HEK293 (cell line): ENCODE results near the gene TM4SF5.

Experiments
- CTCF ChIA-PET: fragments of 350-600 bp; formaldehyde crosslinking; extraction: SDS; loops from one replicate; lab custom pipeline; 2021; ENCODE audit warnings: antibody characterized with exemption; lab: Yijun Ruan, JAX
- POLR2A ChIA-PET: fragments of 300-600 bp; formaldehyde crosslinking; extraction: SDS; loops from one replicate; lab custom pipeline; 2020; ENCODE audit warnings: antibody characterized with exemption, inconsistent platforms; lab: Yijun Ruan, JAX
- H3K27ac ChIP-seq: fragments of 200-500 bp; sonication (Bioruptor generic); 2 replicates; pipeline ENCODE4 v1.5.1; 2014; ENCODE audit warnings: low read depth, low read length, control low read depth, inconsistent platforms; ENCODE audit errors: extremely low read depth
- H3K36me3 ChIP-seq, 2 experiments: fragments of 200-500 bp in 1 of 2; sonication (Bioruptor generic) in 1 of 2; 1 replicate in 1 of 2; 2 replicates in 1 of 2; pipeline ENCODE4 v1.5.1; 2014 to 2017; ENCODE audit warnings: inconsistent platforms in 2 of 2, low read length in 2 of 2; ENCODE audit not compliant: control insufficient read depth in 2 of 2, insufficient read depth in 1 of 2
- H3K4me1 ChIP-seq: fragments of 200-500 bp; sonication (Bioruptor generic); 2 replicates; pipeline ENCODE4 v1.5.1; 2014; ENCODE audit warnings: mild to moderate bottlenecking, low read length, inconsistent platforms; ENCODE audit not compliant: control insufficient read depth, insufficient read depth
- H3K4me3 ChIP-seq: 2 replicates; pipeline ENCODE4 v1.5.1; 2011; ENCODE audit warnings: low read depth, mild to moderate bottlenecking, control low read depth, low read length, moderate library complexity
- H3K9me3 ChIP-seq: fragments of 200-500 bp; sonication (Bioruptor generic); 2 replicates; pipeline ENCODE4 v1.5.1; 2014; ENCODE audit warnings: low read depth, low read length, inconsistent platforms; ENCODE audit not compliant: control insufficient read depth, insufficient read depth
- HIC1 ChIP-seq: fragments of 450-650 bp; formaldehyde crosslinking; IDR thresholded peaks from 2 replicates; pipeline ENCODE4 v1.5.1; 2016; ENCODE audit warnings: missing biosample characterization, missing genetic modification characterization
- IKZF3 ChIP-seq: fragments of 450-650 bp; IDR thresholded peaks from 2 replicates; pipeline ENCODE4 v1.5.0; 2018; ENCODE audit warnings: missing biosample characterization, mild to moderate bottlenecking, missing genetic modification characterization, moderate library complexity
- KLF1 ChIP-seq: fragments of 450-650 bp; formaldehyde crosslinking; IDR thresholded peaks from 2 replicates; pipeline ENCODE4 v1.5.1; 2016; ENCODE audit warnings: missing biosample characterization, missing genetic modification characterization
- OSR2 ChIP-seq: fragments of 450-650 bp; formaldehyde crosslinking; IDR thresholded peaks from 2 replicates; pipeline ENCODE4 v1.5.1; 2016; ENCODE audit warnings: missing biosample characterization, missing genetic modification characterization
- PRDM10 ChIP-seq: fragments of 450-650 bp; formaldehyde crosslinking; IDR thresholded peaks from 2 replicates; pipeline ENCODE4 v1.5.1; 2016; ENCODE audit warnings: missing biosample characterization, missing genetic modification characterization
- ZBTB10 ChIP-seq: fragments of 450-650 bp; formaldehyde crosslinking; IDR thresholded peaks from 2 replicates; pipeline ENCODE4 v1.5.1; 2016; ENCODE audit warnings: missing biosample characterization, missing genetic modification characterization
- ZBTB17 ChIP-seq: fragments of 450-650 bp; formaldehyde crosslinking; IDR thresholded peaks from 2 replicates; pipeline ENCODE4 v1.5.1; 2016; ENCODE audit warnings: missing biosample characterization, missing genetic modification characterization
- ZBTB20 ChIP-seq: fragments of 450-650 bp; formaldehyde crosslinking; IDR thresholded peaks from 2 replicates; pipeline ENCODE4 v1.5.1; 2016; ENCODE audit warnings: missing biosample characterization, missing genetic modification characterization
- ZNF18 ChIP-seq: fragments of 450-650 bp; formaldehyde crosslinking; IDR thresholded peaks from 2 replicates; pipeline ENCODE4 v1.5.1; 2016; ENCODE audit warnings: missing biosample characterization, missing genetic modification characterization
- ZNF335 ChIP-seq: fragments of 450-650 bp; formaldehyde crosslinking; conservative IDR thresholded peaks from 2 replicates; pipeline ENCODE4 v1.5.1; 2016; ENCODE audit warnings: missing biosample characterization, missing genetic modification characterization

Gene TM4SF5

GRCh38 chr17:4742133-4742532 lies 29.6 kb upstream of the TM4SF5 start:
- Histone ChIP-seq H3K27ac (no peak overlapping the region), H3K4me3 (no peak overlapping the region), H3K36me3 (no peaks in the 10 kb centered on the region; a peak in 1 of 3 replicates), H3K9me3 (no peaks in the 10 kb centered on the region), H3K4me1 (peaks cover 8% of the 10 kb centered on the region)
- no peak for TF ChIP-seq IKZF3 (tag by site-specific recombination)
- no peak for TF ChIP-seq ZBTB10 (tag by site-specific recombination)
- peak; percentile 23; the same call in 1 of the 2 replicates for TF ChIP-seq HIC1 (tag by site-specific recombination)
- ChIA-PET POLR2A (interaction anchor here (0.6 kb wide), 1 partner anchor 129 kb away, joined by 6 read pairs; no protein-coding TSS in a partner anchor), CTCF (interaction anchor here (1.1 to 1.7 kb wide), 2 partner anchors 10 to 14 kb away, joined by 3 to 5 read pairs; no protein-coding TSS in a partner anchor)

- peaks cover 8% of the 10 kb centered on the region for H3K4me1 ChIP-seq
- ChIA-PET POLR2A (interaction anchor here (0.6 kb wide), 1 partner anchor 130 kb away, joined by 6 read pairs; no protein-coding TSS in a partner anchor), CTCF (interaction anchor here (1.7 kb wide), 1 partner anchor 14 kb away, joined by 5 read pairs; no protein-coding TSS in a partner anchor)
- no peaks in the 10 kb centered on the region; a peak in 1 of 3 replicates for H3K36me3 ChIP-seq
- no peak overlapping the region for H3K4me3 ChIP-seq
- TF ChIP-seq ZNF18 (tag by site-specific recombination) (no peak), OSR2 (peak; percentile 54), PRDM10 (peak; percentile 74), ZBTB20 (tag by site-specific recombination) (0 out of 2 replicates have a peak, but pooled peaks have one; percentile 39), ZBTB17 (tag by site-specific recombination) (peak; percentile 50; the same call in 1 of the 2 replicates), ZNF335 (tag by site-specific recombination) (peak; percentile 62), KLF1 (no peak), IKZF3 (tag by site-specific recombination) (0 out of 2 replicates have a peak, but pooled peaks have one; percentile 27)
- TF ChIP-seq, all 188 proteins: peak for 6
- Histone ChIP-seq H3K27ac (no peak overlapping the region), H3K9me3 (no peaks in the 10 kb centered on the region)
These were observed 29.1 kb upstream of the TM4SF5 start for GRCh38 chr17:4742629-4743028.
